Upper lobe of right lung (tissue), 1 donor: ENCODE results near the gene RNF41. TPM values are rescaled to one million over a fixed set of nuclear protein-coding genes. Genes with fewer than 3 reads are reported as not detected.
"Not testable (repeated sequence)": the region's sequence is repeated elsewhere in the genome, so short reads cannot be mapped to it uniquely, and the experiment has no call there.

Experiments used
- ATAC-seq: fragments of 200-7000 bp; cut with Tn5 transposase; one replicate; pipeline ENCODE4 v1.9.1; 2020; ENCODE audit warnings: mild to moderate bottlenecking, moderate library complexity
- DNase-seq: peaks from one replicate; pipeline ENCODE4 v3.0.0-alpha.2; 2020
- H3K27ac ChIP-seq: fragments of 200-600 bp; one replicate; pipeline ENCODE4 v1.8.0; 2022
- H3K27me3 ChIP-seq: fragments of 200-600 bp; one replicate; pipeline ENCODE4 v1.8.0; 2022; ENCODE audit warnings: mild to moderate bottlenecking
- H3K36me3 ChIP-seq: fragments of 200-600 bp; one replicate; pipeline ENCODE4 v1.8.0; 2022
- H3K4me1 ChIP-seq: fragments of 200-600 bp; one replicate; pipeline ENCODE4 v1.8.0; 2022
- H3K4me3 ChIP-seq: fragments of 200-600 bp; one replicate; pipeline ENCODE4 v1.8.0; 2022; ENCODE audit warnings: mild to moderate bottlenecking
- H3K9me3 ChIP-seq: fragments of 200-600 bp; one replicate; pipeline ENCODE4 v1.8.0; 2022
- CTCF ChIP-seq: fragments of 200-600 bp; IDR thresholded peaks from one replicate; pipeline ENCODE4 v1.8.0; 2022; ENCODE audit warnings: antibody characterized with exemption
- intact Hi-C: fragments of 100-400 bp; cut with DNase I; formaldehyde crosslinking; loops from one replicate; pipeline ENCODE4 v1.11.0; 2022
- total RNA-seq: library from RNA; stranded (reverse); fragmentation: NEBNext Ultra II Directional; extraction: Animal tissue kit (Norgen Biotek cat#: 25700); gene quantifications from one replicate; pipeline ENCODE4 v1.2.1, GENCODE V29; 2021
- donor health status: DM: no; HTN: yes; CAD: no; lungs with severe emphysema.

RNF41 gene
- total RNA-seq, 1 donor from 2014 or later, result 51.6 TPM

- peaks cover 52% of the 10 kb centered on the region for H3K36me3 ChIP-seq
- no peak for ATAC-seq
- H3K4me1 ChIP-seq, result peaks cover 21% of the 10 kb centered on the region
- TF ChIP-seq CTCF, result no peak
- DNase-seq, result no peak
- no peaks in the 10 kb centered on the region for H3K9me3 ChIP-seq
- peak overlapping the region; percentile 96 for H3K27ac ChIP-seq
- H3K4me3 ChIP-seq, result peak overlapping the region; percentile 84
- H3K27me3 ChIP-seq, result no peaks in the 10 kb centered on the region
- intact Hi-C loops, result no loop called here
These were observed 62.1 kb downstream of the RNF41 start for GRCh38 chr12:56159482-56160192.

DNA sequence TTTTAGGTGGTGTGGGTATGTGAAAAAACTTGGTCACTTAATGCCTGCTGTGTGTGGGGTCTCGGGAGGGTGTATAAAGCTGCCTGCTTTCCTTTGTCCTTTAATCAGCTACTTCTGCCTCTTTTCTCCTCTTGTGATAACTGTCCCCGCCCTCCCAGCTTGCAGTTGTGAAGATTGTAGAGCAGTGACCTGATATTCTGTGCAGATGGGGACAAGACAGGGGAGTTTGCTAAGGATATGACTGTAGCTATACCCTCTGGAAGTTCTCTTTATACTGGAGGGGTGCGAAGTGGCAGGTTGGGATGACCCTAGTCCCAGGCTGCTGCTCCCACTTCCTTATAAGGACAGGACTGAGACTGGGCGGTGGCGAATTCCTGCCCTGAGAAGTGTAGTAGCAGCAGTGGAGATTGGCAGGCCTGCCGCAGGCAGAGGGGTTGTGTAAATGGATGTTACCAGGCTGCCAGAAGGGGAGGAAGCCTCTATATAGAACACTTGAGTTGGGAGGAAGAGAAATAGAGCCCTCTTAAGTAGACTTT, 62.7 kb downstream of the RNF41 start:
- peak overlapping the region; percentile 84 for H3K4me3 ChIP-seq
- peaks cover 45% of the 10 kb centered on the region for H3K36me3 ChIP-seq
- peak; percentile 88 for DNase-seq
- no peak for TF ChIP-seq CTCF
- peak overlapping the region; percentile 96 for H3K27ac ChIP-seq
- peak; percentile 75 for ATAC-seq
- intact Hi-C loops, result no loop called here
- no peaks in the 10 kb centered on the region for H3K9me3 ChIP-seq
- no peaks in the 10 kb centered on the region for H3K27me3 ChIP-seq
- H3K4me1 ChIP-seq, result peaks cover 21% of the 10 kb centered on the region

GRCh38 chr12:56158029-56158925, 63.4 kb downstream of the RNF41 start, which contains the start of gene MYL6:
Gene MYL6, plus strand, starts transcription at chr12:56158359. Its CDS starts 43 bp downstream, at chr12:56158402.
- peak within 1 kb of the TSS; percentile 96 for H3K27ac ChIP-seq
- peak; percentile 88 for ATAC-seq
- intact Hi-C loops, result no loop called here

GRCh38 chr12:56157201-56158028, 64.3 kb downstream of the RNF41 start:
- intact Hi-C loops, result no loop called here
- H3K27me3 ChIP-seq, result no peaks in the 10 kb centered on the region
- peaks cover 19% of the 10 kb centered on the region for H3K4me1 ChIP-seq
- no peaks in the 10 kb centered on the region for H3K9me3 ChIP-seq
- peak; percentile 62 for ATAC-seq
- peak overlapping the region; percentile 96 for H3K27ac ChIP-seq
- peak; percentile 66 for TF ChIP-seq CTCF
- H3K4me3 ChIP-seq, result peak overlapping the region; percentile 84
- peaks cover 29% of the 10 kb centered on the region for H3K36me3 ChIP-seq
- peak; percentile 86 for DNase-seq

More at GRCh38 chr12:56158029-56158925, 63.4 kb downstream of the RNF41 start, which contains the start of gene MYL6:
- DNase-seq, result peak; percentile 93
- no peak for TF ChIP-seq CTCF
- Histone ChIP-seq H3K4me3 (peak within 1 kb of the TSS; percentile 84), H3K27me3 (no peaks in the 10 kb centered on the region), H3K9me3 (no peaks in the 10 kb centered on the region), H3K4me1 (peaks cover 21% of the 10 kb centered on the region), H3K36me3 (peaks cover 38% of the 10 kb centered on the region)

DNA sequence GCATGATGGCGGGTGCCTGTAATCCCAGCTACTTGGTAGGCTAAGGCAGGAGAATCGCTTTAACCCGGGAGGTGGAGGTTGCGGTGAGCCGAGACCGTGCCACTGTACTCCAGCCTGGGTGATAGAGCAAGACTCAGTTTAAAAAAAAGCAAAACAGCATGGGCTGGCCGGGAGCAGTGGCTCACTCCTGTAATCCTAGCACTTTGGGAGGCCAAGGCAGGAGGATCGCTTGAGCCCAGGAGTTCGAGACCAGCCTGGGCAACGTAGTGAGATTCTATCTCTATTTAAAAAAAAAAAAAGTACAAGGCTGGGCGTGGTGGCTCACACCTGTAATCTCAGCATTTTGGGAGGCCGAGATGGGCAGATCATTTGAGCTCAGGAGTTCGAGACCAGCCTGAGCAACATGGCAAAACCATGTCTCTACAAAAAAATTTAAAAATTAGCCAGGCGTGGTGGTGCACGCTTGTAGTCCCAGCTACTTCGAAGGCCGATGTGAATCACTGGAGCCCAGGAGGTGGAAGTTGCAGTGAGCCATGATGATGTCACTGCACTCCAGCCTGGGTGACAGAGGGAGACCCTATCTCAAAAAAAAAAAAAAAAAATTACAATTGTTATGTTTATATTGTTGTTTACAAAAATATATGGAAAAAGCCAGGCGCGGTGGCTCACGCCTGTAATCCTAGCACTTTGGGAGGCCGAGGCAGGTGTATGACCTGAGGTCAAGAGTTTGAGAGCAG, 65.1 kb downstream of the RNF41 start:
- Histone ChIP-seq H3K4me3 (peak overlapping the region; percentile 84), H3K4me1 (peaks cover 20% of the 10 kb centered on the region), H3K27ac (peak overlapping the region; percentile 96), H3K36me3 (peaks cover 22% of the 10 kb centered on the region)
- ATAC-seq, DNase-seq, H3K9me3 ChIP-seq, intact Hi-C loops, H3K27me3 ChIP-seq: not testable (repeated sequence)
